Stimulated activated CD8-positive, alpha-beta memory T cell treated with anti-CD3 and anti-CD28 coated beads, Interleukin-12 subunit alpha, Interleukin-12 subunit beta, amount 100 ng/mL, for 4 hours (primary cell): ENCODE data around the gene PALLD.
A peak's percentile ranks its signal among the peaks of the same experiment; 100 is the strongest.

Experiments used
- DNase-seq: peaks from one replicate; pipeline ENCODE4 v3.0.0-alpha.2; 2020; ENCODE audit warnings: low read depth

Gene PALLD

GRCh38 chr4:168831919-168832762 lies 335.3 kb downstream of the PALLD start:
- DNase-seq, result peak; percentile 39

- DNase-seq, result no peak
These were observed 336.1 kb downstream of the PALLD start for GRCh38 chr4:168832763-168833575.

- DNase-seq, result no peak
These were observed 337.0 kb downstream of the PALLD start for GRCh38 chr4:168833881-168834280.

- no peak for DNase-seq
These were observed 339.1 kb downstream of the PALLD start for GRCh38 chr4:168835880-168836454.

- DNase-seq, result no peak
These were observed 339.6 kb downstream of the PALLD start for GRCh38 chr4:168836490-168836889.

- DNase-seq, result no peak
These were observed 341.1 kb downstream of the PALLD start for GRCh38 chr4:168837922-168838321.

- no peak for DNase-seq
These were observed 343.0 kb downstream of the PALLD start for GRCh38 chr4:168839758-168840391.

- DNase-seq, result no peak
These were observed 343.5 kb downstream of the PALLD start for GRCh38 chr4:168840392-168840763.

GRCh38 chr4:168841000-168841671 lies 344.3 kb downstream of the PALLD start:
- DNase-seq, result no peak

GRCh38 chr4:168841672-168842019 lies 344.8 kb downstream of the PALLD start:
- no peak for DNase-seq

GRCh38 chr4:168842186-168842585 lies 345.3 kb downstream of the PALLD start:
- DNase-seq, result no peak

- DNase-seq, result no peak
These were observed 346.8 kb downstream of the PALLD start for GRCh38 chr4:168843635-168844034.

GRCh38 chr4:168844353-168845049 lies 347.6 kb downstream of the PALLD start:
- DNase-seq, result no peak

- DNase-seq, result no peak
These were observed 349.0 kb downstream of the PALLD start for GRCh38 chr4:168845897-168846296.

GRCh38 chr4:168846414-168846813 lies 349.6 kb downstream of the PALLD start:
- DNase-seq, result no peak

GRCh38 chr4:168847771-168848502 lies 351.1 kb downstream of the PALLD start:
- DNase-seq, result no peak

- no peak for DNase-seq
These were observed 352.3 kb downstream of the PALLD start for GRCh38 chr4:168849030-168849675.

GRCh38 chr4:168849997-168850396 lies 353.1 kb downstream of the PALLD start:
- DNase-seq, result no peak

- DNase-seq, result no peak
These were observed 355.5 kb downstream of the PALLD start for GRCh38 chr4:168852387-168852786.
